ENCODE data around the gene CNNM1. TPM values are rescaled to one million over a fixed set of nuclear protein-coding genes. Genes with fewer than 3 reads are reported as not detected.

Gene CNNM1
- total and polyA plus RNA-seq, 9 of the 15 experiments (the other 6 are each of a cell fraction or from before 2014, with no cell fraction given), result not detected

DNA sequence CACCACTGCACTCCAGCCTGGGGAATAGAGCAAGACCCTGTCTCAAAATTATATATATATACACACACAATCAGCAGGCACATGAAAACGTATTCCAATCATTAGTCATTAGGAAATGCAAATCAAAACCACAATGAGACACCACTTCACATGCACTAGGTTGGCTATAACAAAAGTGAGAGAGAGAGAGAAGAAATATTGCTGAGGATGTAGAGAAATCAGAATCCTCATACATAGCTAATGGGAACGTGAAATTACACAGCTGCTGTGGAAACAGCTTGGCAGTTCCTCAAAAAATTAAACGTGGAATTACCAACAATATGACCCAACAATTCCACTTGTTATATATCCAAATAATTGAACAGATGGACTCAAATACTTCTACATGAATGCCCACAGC, 43.3 kb upstream of the CNNM1 start:
- H3K9me1 ChIP-seq (ENCODE audit: control insufficient read depth, insufficient read depth, low read length), result no peaks in the 10 kb centered on the region
- H3K4me1 ChIP-seq (replicated peaks in 1 of 2; ENCODE audit: control insufficient read depth in 2 of 2, insufficient read depth in 2 of 2, low read length in 2 of 2), result no peaks in the 10 kb centered on the region
- H3K79me2 ChIP-seq (ENCODE audit: control insufficient read depth, insufficient read depth, low read length), result no peaks in the 10 kb centered on the region
- H3K36me3 ChIP-seq (ENCODE audit: control insufficient read depth, insufficient read depth, low read length), result no peaks in the 10 kb centered on the region
- no peak overlapping the region for H3K4me2 ChIP-seq (ENCODE audit: insufficient read depth, low read length)
- ATAC-seq (no peak), DNase-seq (ENCODE audit: extremely low read depth in 1 of 4, low spot score in 3 of 4) (no peak), FAIRE-seq (no peak)
- 0% methylated on average over 2 of the region's 3 CpGs for WGBS (ENCODE audit: insufficient coverage, low coverage, missing lambda C conversion rate)
- H3K9me3 ChIP-seq (replicated peaks; ENCODE audit: control insufficient read depth, insufficient read depth, low read depth, low read length), result peaks cover 2% of the 10 kb centered on the region; the same call in 1 of the 2 replicates
- ChIA-PET CTCF (ENCODE audit: low intra/inter-chr PET ratio) (no interaction called here), POLR2A (no interaction called here)
- TF ChIP-seq SNRNP70 (optimal IDR thresholded peaks at IDR 0.05; ENCODE audit: low read depth, low read length), result no peak
- no peak for TF ChIP-seq BRD9 (IDR thresholded peaks at IDR 0.05; ENCODE audit: low read depth, partially characterized antibody)
- TF ChIP-seq KDM2B (CRISPR knock-in tag; IDR thresholded peaks at IDR 0.05), result no peak
- TF ChIP-seq BRD4 (IDR thresholded peaks at IDR 0.05), result no peak
- TF ChIP-seq CBFA2T2 (conservative IDR thresholded peaks at IDR 0.05), result no peak
- TF ChIP-seq TSHZ1 (CRISPR knock-in tag; IDR thresholded peaks at IDR 0.05), result no peak
- TF ChIP-seq SMAD3 (CRISPR knock-in tag; conservative IDR thresholded peaks at IDR 0.05), result no peak
- no peak for TF ChIP-seq TRIM25 (IDR thresholded peaks at IDR 0.05; ENCODE audit: borderline replicate concordance)
- TF ChIP-seq, protein P1, sequence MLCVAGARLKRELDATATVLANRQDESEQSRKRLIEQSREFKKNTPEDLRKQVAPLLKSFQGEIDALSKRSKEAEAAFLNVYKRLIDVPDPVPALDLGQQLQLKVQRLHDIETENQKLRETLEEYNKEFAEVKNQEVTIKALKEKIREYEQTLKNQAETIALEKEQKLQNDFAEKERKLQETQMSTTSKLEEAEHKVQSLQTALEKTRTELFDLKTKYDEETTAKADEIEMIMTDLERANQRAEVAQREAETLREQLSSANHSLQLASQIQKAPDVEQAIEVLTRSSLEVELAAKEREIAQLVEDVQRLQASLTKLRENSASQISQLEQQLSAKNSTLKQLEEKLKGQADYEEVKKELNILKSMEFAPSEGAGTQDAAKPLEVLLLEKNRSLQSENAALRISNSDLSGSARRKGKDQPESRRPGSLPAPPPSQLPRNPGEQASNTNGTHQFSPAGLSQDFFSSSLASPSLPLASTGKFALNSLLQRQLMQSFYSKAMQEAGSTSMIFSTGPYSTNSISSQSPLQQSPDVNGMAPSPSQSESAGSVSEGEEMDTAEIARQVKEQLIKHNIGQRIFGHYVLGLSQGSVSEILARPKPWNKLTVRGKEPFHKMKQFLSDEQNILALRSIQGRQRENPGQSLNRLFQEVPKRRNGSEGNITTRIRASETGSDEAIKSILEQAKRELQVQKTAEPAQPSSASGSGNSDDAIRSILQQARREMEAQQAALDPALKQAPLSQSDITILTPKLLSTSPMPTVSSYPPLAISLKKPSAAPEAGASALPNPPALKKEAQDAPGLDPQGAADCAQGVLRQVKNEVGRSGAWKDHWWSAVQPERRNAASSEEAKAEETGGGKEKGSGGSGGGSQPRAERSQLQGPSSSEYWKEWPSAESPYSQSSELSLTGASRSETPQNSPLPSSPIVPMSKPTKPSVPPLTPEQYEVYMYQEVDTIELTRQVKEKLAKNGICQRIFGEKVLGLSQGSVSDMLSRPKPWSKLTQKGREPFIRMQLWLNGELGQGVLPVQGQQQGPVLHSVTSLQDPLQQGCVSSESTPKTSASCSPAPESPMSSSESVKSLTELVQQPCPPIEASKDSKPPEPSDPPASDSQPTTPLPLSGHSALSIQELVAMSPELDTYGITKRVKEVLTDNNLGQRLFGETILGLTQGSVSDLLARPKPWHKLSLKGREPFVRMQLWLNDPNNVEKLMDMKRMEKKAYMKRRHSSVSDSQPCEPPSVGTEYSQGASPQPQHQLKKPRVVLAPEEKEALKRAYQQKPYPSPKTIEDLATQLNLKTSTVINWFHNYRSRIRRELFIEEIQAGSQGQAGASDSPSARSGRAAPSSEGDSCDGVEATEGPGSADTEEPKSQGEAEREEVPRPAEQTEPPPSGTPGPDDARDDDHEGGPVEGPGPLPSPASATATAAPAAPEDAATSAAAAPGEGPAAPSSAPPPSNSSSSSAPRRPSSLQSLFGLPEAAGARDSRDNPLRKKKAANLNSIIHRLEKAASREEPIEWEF (CRISPR knock-in tag; IDR thresholded peaks at IDR 0.05), result no peak
- TF ChIP-seq RHOXF2B (CRISPR knock-in tag; conservative IDR thresholded peaks at IDR 0.05), result no peak
- TF ChIP-seq GABPB2 (CRISPR knock-in tag; conservative IDR thresholded peaks at IDR 0.05), result no peak
- BruUV-seq (replicated peaks), result no TSS peak
- no peak overlapping the region for H3K9ac ChIP-seq (ENCODE audit: insufficient read depth in 1 of 2, low read depth in 2 of 2, low read length in 2 of 2)
- no peak overlapping the region for H2AFZ ChIP-seq (ENCODE audit: low read depth, low read length)
- H3K27me3 ChIP-seq (ENCODE audit: control insufficient read depth in 2 of 2, insufficient read depth in 2 of 2, low read length in 2 of 2), result no peaks in the 10 kb centered on the region
- intact Hi-C loops (cut with micrococcal nuclease), result no loop called here
- H3K4me3 ChIP-seq, result no peak overlapping the region
- no peaks in the 10 kb centered on the region for H4K20me1 ChIP-seq (replicated peaks; ENCODE audit: control insufficient read depth, insufficient read depth, low read length)
- in situ Hi-C loops (cut with MboI), result no loop called here
- H3K27ac ChIP-seq (ENCODE audit: extremely low read depth, low read depth, low read length), result no peak overlapping the region
